WTC11 (cell line): Measurements from ENCODE around the gene POLK. TPM values are rescaled to one million over a fixed set of nuclear protein-coding genes. Genes with fewer than 3 reads are reported as not detected.

ENCODE experiments used
- ATAC-seq: fragments of 200-7000 bp; cut with Tn5 transposase; 2 replicates; pipeline ENCODE4 v1.10.0; 2021; ENCODE audit warnings: mild to moderate bottlenecking, moderate library complexity
- CTCF ChIA-PET: fragments of 300-600 bp; sonication (Branson Sonifier 250); formaldehyde crosslinking; loops from one replicate; lab custom pipeline; 2021; ENCODE audit warnings: antibody characterized with exemption; lab: Charles Lee
- POLR2A ChIA-PET: fragments of 350-600 bp; sonication (Branson Sonifier 250); formaldehyde crosslinking; loops from one replicate; lab custom pipeline; 2021; ENCODE audit warnings: antibody characterized with exemption; lab: Charles Lee
- DNase-seq: peaks from one replicate; pipeline ENCODE4 v3.0.0; 2021; ENCODE audit warnings: low spot score
- H3K27ac Mint-ChIP-seq: 2 replicates; pipeline ENCODE4 v1.8.0; 2021; ENCODE audit warnings: mixed read lengths
- H3K27me3 Mint-ChIP-seq: 2 replicates; pipeline ENCODE4 v1.8.0; 2021; ENCODE audit warnings: low read depth, mild to moderate bottlenecking, moderate library complexity, mixed read lengths
- H3K36me3 Mint-ChIP-seq: 2 replicates; pipeline ENCODE4 v1.8.0; 2021; ENCODE audit warnings: mixed read lengths
- H3K4me1 Mint-ChIP-seq: 2 replicates; pipeline ENCODE4 v1.8.0; 2022; ENCODE audit warnings: mixed read lengths
- H3K4me3 Mint-ChIP-seq: 2 replicates; pipeline ENCODE4 v1.8.0; 2021; ENCODE audit warnings: mild to moderate bottlenecking, moderate library complexity, mixed read lengths
- H3K9me3 Mint-ChIP-seq: 2 replicates; pipeline ENCODE4 v1.8.0; 2021; ENCODE audit warnings: mixed read lengths
- CBFB ChIP-seq: sonication (generic); formaldehyde crosslinking; IDR thresholded peaks from 2 replicates; pipeline ENCODE4 v1.8.1; 2022; ENCODE audit warnings: mild to moderate bottlenecking, low read depth, missing genetic modification reagents
- ELF4 ChIP-seq: sonication (generic); formaldehyde crosslinking; IDR thresholded peaks from 2 replicates; pipeline ENCODE4 v1.8.1; 2022; ENCODE audit warnings: low read depth, mild to moderate bottlenecking, moderate library complexity, missing genetic modification reagents
- EMX1 ChIP-seq: fragments of 250-450 bp; sonication (Bioruptor Pico); IDR thresholded peaks from 2 replicates; pipeline ENCODE4 v1.8.0; 2021; ENCODE audit warnings: mild to moderate bottlenecking
- ETV6 ChIP-seq: sonication (generic); formaldehyde crosslinking; IDR thresholded peaks from 2 replicates; pipeline ENCODE4 v1.8.1; 2022; ENCODE audit warnings: mild to moderate bottlenecking, missing genetic modification reagents
- HMGA2 ChIP-seq: fragments of 250-450 bp; sonication (Bioruptor Pico); IDR thresholded peaks from 2 replicates; pipeline ENCODE4 v1.4.0; 2021; ENCODE audit warnings: mild to moderate bottlenecking, moderate library complexity
- JUN ChIP-seq: sonication (generic); formaldehyde crosslinking; IDR thresholded peaks from 2 replicates; pipeline ENCODE4 v1.8.0; 2023; ENCODE audit warnings: mild to moderate bottlenecking, missing genetic modification reagents
- OVOL2 ChIP-seq: fragments of 250-450 bp; sonication (Bioruptor Pico); IDR thresholded peaks from 2 replicates; pipeline ENCODE4 v1.9.0; 2021; ENCODE audit warnings: mild to moderate bottlenecking, borderline replicate concordance
- RORB ChIP-seq: fragments of 250-450 bp; sonication (Bioruptor Pico); IDR thresholded peaks from 2 replicates; pipeline ENCODE4 v1.9.0; 2021; ENCODE audit warnings: mild to moderate bottlenecking
- TEAD4 ChIP-seq: sonication (generic); formaldehyde crosslinking; IDR thresholded peaks from 2 replicates; pipeline ENCODE4 v1.8.0; 2022; ENCODE audit warnings: mild to moderate bottlenecking, missing genetic modification reagents
- ZNF121 ChIP-seq: sonication (generic); formaldehyde crosslinking; IDR thresholded peaks from 2 replicates; pipeline ENCODE4 v1.8.0; 2023; ENCODE audit warnings: missing genetic modification reagents
- ZNF219 ChIP-seq: sonication (generic); formaldehyde crosslinking; IDR thresholded peaks from 2 replicates; pipeline ENCODE4 v1.8.0; 2023; ENCODE audit warnings: missing genetic modification reagents, mild to moderate bottlenecking, borderline replicate concordance
- ZNF396 ChIP-seq: fragments of 250-450 bp; sonication (Bioruptor Pico); IDR thresholded peaks from 2 replicates; pipeline ENCODE4 v1.8.0; 2021; ENCODE audit warnings: mild to moderate bottlenecking, moderate library complexity, borderline replicate concordance
- ZNF416 ChIP-seq: fragments of 250-450 bp; sonication (Bioruptor Pico); IDR thresholded peaks from 2 replicates; pipeline ENCODE4 v1.9.0; 2021; ENCODE audit warnings: mild to moderate bottlenecking, inconsistent platforms
- ZNF671 ChIP-seq: fragments of 250-450 bp; sonication (Bioruptor Pico); IDR thresholded peaks from 2 replicates; pipeline ENCODE4 v1.8.0; 2021; ENCODE audit warnings: mild to moderate bottlenecking
- total RNA-seq: library from RNA; stranded (reverse); gene quantifications from 3 replicates; pipeline ENCODE4 v1.2.3, GENCODE V29; 2021
- TF ChIP-seq, protein P1 (sequence below): sonication (generic); formaldehyde crosslinking; IDR thresholded peaks from 2 replicates; pipeline ENCODE4 v1.8.0; 2023; ENCODE audit warnings: missing genetic modification reagents, mild to moderate bottlenecking, borderline replicate concordance
- TF ChIP-seq, protein P2 (sequence below): sonication (generic); formaldehyde crosslinking; IDR thresholded peaks from 2 replicates; pipeline ENCODE4 v1.8.0; 2023; ENCODE audit warnings: mild to moderate bottlenecking, missing genetic modification reagents
- TF ChIP-seq, protein P3 (sequence below): fragments of 250-450 bp; sonication (Bioruptor Pico); IDR thresholded peaks from 2 replicates; pipeline ENCODE4 v1.9.0; 2021; ENCODE audit warnings: mild to moderate bottlenecking
- TF ChIP-seq, protein P4 (sequence below): sonication (generic); formaldehyde crosslinking; IDR thresholded peaks from 2 replicates; pipeline ENCODE4 v1.8.1; 2023; ENCODE audit warnings: mild to moderate bottlenecking, missing genetic modification reagents
- TF ChIP-seq, protein P5 (sequence below): sonication (generic); formaldehyde crosslinking; IDR thresholded peaks from 2 replicates; pipeline ENCODE4 v1.8.1; 2022; ENCODE audit warnings: low read depth, mild to moderate bottlenecking, moderate library complexity, missing genetic modification reagents, borderline replicate concordance
- TF ChIP-seq, protein P6 (sequence below): sonication (generic); formaldehyde crosslinking; IDR thresholded peaks from 2 replicates; pipeline ENCODE4 v1.8.1; 2023; ENCODE audit warnings: mild to moderate bottlenecking, moderate library complexity, missing genetic modification reagents

POLK gene
- total RNA-seq, 1 experiment from 2014 or later, result 7.1 TPM

DNA sequence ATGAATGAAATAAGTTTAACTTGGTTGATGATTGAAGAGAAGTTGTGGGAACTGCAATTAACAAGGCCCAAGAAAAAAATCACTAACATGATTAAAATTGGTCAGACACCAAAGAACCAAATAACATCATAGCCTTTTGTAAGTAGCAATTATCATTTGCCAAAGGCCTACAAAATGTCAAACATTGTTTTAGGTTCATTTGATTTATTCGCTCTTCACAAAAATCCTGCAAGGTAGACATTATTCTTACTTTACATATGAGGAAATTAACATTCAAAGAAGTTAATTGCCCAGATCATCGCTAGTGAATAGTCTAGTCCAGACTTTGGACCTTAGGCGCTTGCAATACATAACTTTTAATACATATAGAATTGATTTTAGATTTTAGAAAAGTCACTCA, 2.6 kb downstream of the POLK start (continued):
- TF ChIP-seq, protein P1, sequence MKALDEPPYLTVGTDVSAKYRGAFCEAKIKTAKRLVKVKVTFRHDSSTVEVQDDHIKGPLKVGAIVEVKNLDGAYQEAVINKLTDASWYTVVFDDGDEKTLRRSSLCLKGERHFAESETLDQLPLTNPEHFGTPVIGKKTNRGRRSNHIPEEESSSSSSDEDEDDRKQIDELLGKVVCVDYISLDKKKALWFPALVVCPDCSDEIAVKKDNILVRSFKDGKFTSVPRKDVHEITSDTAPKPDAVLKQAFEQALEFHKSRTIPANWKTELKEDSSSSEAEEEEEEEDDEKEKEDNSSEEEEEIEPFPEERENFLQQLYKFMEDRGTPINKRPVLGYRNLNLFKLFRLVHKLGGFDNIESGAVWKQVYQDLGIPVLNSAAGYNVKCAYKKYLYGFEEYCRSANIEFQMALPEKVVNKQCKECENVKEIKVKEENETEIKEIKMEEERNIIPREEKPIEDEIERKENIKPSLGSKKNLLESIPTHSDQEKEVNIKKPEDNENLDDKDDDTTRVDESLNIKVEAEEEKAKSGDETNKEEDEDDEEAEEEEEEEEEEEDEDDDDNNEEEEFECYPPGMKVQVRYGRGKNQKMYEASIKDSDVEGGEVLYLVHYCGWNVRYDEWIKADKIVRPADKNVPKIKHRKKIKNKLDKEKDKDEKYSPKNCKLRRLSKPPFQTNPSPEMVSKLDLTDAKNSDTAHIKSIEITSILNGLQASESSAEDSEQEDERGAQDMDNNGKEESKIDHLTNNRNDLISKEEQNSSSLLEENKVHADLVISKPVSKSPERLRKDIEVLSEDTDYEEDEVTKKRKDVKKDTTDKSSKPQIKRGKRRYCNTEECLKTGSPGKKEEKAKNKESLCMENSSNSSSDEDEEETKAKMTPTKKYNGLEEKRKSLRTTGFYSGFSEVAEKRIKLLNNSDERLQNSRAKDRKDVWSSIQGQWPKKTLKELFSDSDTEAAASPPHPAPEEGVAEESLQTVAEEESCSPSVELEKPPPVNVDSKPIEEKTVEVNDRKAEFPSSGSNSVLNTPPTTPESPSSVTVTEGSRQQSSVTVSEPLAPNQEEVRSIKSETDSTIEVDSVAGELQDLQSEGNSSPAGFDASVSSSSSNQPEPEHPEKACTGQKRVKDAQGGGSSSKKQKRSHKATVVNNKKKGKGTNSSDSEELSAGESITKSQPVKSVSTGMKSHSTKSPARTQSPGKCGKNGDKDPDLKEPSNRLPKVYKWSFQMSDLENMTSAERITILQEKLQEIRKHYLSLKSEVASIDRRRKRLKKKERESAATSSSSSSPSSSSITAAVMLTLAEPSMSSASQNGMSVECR (CRISPR knock-in tag), result no peak
- no peak for TF ChIP-seq ZNF219 (CRISPR knock-in tag)
- no peak for TF ChIP-seq EMX1 (CRISPR knock-in tag)
- TF ChIP-seq ZNF121 (CRISPR knock-in tag), result no peak
- TF ChIP-seq TEAD4 (CRISPR knock-in tag), result no peak
- no peak for TF ChIP-seq RORB (CRISPR knock-in tag)
- TF ChIP-seq, all 79 proteins: peak for 0

DNA sequence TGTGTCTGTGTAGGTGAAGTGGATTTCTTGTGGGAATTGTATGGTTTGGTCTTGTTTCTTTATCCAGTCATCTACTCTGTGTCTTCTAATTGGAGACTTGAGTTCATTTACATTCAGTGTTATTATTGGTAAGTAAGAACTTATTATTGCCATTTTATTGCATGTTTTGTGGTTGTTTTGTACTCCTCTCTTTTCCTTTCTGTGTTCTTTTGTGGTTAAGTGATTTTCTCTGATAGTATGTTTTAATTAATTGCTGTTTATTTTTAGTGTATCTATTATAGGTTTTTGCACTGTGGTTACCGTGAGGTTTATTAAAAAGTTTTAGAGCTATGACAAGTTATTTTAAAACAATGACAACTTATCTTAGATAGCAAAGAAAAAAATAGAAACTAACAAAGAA, 8.1 kb downstream of the POLK start:
- H3K36me3 Mint-ChIP-seq, result peaks cover 15% of the 10 kb centered on the region
- ChIA-PET POLR2A (no interaction called here), CTCF (no interaction called here)
- no peaks in the 10 kb centered on the region for H3K27me3 Mint-ChIP-seq
- ATAC-seq (no peak), DNase-seq (no peak)
- no peaks in the 10 kb centered on the region for H3K4me1 Mint-ChIP-seq
- peaks cover 24% of the 10 kb centered on the region for H3K9me3 Mint-ChIP-seq
- H3K4me3 Mint-ChIP-seq, result no peak overlapping the region
- H3K27ac Mint-ChIP-seq, result no peak overlapping the region
- no peak for TF ChIP-seq HMGA2
- TF ChIP-seq, protein P2, sequence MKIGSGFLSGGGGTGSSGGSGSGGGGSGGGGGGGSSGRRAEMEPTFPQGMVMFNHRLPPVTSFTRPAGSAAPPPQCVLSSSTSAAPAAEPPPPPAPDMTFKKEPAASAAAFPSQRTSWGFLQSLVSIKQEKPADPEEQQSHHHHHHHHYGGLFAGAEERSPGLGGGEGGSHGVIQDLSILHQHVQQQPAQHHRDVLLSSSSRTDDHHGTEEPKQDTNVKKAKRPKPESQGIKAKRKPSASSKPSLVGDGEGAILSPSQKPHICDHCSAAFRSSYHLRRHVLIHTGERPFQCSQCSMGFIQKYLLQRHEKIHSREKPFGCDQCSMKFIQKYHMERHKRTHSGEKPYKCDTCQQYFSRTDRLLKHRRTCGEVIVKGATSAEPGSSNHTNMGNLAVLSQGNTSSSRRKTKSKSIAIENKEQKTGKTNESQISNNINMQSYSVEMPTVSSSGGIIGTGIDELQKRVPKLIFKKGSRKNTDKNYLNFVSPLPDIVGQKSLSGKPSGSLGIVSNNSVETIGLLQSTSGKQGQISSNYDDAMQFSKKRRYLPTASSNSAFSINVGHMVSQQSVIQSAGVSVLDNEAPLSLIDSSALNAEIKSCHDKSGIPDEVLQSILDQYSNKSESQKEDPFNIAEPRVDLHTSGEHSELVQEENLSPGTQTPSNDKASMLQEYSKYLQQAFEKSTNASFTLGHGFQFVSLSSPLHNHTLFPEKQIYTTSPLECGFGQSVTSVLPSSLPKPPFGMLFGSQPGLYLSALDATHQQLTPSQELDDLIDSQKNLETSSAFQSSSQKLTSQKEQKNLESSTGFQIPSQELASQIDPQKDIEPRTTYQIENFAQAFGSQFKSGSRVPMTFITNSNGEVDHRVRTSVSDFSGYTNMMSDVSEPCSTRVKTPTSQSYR (CRISPR knock-in tag), result no peak
- TF ChIP-seq, protein P3, sequence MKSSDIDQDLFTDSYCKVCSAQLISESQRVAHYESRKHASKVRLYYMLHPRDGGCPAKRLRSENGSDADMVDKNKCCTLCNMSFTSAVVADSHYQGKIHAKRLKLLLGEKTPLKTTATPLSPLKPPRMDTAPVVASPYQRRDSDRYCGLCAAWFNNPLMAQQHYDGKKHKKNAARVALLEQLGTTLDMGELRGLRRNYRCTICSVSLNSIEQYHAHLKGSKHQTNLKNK (CRISPR knock-in tag), result no peak
- no peak for TF ChIP-seq RORB (CRISPR knock-in tag)
- no peak for TF ChIP-seq OVOL2 (CRISPR knock-in tag)
- no peak for TF ChIP-seq ELF4 (CRISPR knock-in tag)
- TF ChIP-seq ETV6 (CRISPR knock-in tag), result no peak
- no peak for TF ChIP-seq ZNF416 (CRISPR knock-in tag)
- no peak for TF ChIP-seq ZNF396 (CRISPR knock-in tag)
- TF ChIP-seq, protein P1 (CRISPR knock-in tag), result no peak
- no peak for TF ChIP-seq TEAD4 (CRISPR knock-in tag)
- no peak for TF ChIP-seq ZNF671 (CRISPR knock-in tag)
- TF ChIP-seq ZNF219 (CRISPR knock-in tag), result no peak
- TF ChIP-seq JUN (CRISPR knock-in tag), result no peak
- no peak for TF ChIP-seq CBFB (CRISPR knock-in tag)
- TF ChIP-seq, protein P4, sequence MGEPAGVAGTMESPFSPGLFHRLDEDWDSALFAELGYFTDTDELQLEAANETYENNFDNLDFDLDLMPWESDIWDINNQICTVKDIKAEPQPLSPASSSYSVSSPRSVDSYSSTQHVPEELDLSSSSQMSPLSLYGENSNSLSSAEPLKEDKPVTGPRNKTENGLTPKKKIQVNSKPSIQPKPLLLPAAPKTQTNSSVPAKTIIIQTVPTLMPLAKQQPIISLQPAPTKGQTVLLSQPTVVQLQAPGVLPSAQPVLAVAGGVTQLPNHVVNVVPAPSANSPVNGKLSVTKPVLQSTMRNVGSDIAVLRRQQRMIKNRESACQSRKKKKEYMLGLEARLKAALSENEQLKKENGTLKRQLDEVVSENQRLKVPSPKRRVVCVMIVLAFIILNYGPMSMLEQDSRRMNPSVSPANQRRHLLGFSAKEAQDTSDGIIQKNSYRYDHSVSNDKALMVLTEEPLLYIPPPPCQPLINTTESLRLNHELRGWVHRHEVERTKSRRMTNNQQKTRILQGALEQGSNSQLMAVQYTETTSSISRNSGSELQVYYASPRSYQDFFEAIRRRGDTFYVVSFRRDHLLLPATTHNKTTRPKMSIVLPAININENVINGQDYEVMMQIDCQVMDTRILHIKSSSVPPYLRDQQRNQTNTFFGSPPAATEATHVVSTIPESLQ (CRISPR knock-in tag), result no peak
- TF ChIP-seq, protein P5, sequence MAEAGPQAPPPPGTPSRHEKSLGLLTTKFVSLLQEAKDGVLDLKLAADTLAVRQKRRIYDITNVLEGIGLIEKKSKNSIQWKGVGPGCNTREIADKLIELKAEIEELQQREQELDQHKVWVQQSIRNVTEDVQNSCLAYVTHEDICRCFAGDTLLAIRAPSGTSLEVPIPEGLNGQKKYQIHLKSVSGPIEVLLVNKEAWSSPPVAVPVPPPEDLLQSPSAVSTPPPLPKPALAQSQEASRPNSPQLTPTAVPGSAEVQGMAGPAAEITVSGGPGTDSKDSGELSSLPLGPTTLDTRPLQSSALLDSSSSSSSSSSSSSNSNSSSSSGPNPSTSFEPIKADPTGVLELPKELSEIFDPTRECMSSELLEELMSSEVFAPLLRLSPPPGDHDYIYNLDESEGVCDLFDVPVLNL, result no peak
- TF ChIP-seq, protein P6, sequence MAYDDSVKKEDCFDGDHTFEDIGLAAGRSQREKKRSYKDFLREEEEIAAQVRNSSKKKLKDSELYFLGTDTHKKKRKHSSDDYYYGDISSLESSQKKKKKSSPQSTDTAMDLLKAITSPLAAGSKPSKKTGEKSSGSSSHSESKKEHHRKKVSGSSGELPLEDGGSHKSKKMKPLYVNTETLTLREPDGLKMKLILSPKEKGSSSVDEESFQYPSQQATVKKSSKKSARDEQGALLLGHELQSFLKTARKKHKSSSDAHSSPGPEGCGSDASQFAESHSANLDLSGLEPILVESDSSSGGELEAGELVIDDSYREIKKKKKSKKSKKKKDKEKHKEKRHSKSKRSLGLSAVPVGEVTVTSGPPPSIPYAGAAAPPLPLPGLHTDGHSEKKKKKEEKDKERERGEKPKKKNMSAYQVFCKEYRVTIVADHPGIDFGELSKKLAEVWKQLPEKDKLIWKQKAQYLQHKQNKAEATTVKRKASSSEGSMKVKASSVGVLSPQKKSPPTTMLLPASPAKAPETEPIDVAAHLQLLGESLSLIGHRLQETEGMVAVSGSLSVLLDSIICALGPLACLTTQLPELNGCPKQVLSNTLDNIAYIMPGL (CRISPR knock-in tag), result no peak
